ENCODE measurements around the gene ZIC1. TPM values are rescaled to one million over a fixed set of nuclear protein-coding genes. Genes with fewer than 3 reads are reported as not detected.

ZIC1 gene
- total and polyA plus RNA-seq, 9 of the 15 experiments (the other 6 are each of a cell fraction or from before 2014, with no cell fraction given) = 0.21 to 0.42 TPM; not detected in 7

DNA sequence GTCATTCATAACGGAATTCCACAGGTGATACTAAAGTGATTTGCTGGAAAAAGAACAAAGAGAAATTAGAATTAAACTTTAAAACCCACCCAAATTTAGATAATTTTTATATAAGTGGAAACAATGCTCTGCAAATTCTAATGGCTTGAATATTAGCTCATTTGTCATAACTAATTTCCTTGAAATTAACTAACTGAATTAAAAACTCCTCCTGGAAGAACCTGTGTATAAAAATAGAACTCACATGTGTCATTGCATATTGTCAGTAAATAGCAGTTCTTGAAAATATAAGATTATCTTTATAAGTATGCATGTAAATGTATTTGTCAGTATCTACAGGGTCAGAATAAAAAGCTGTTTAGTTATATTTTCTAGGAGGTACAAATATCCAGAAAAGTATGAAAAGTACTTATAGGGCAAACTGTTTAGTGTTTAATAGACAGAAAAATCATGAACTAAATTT is 16.3 kb downstream of the ZIC1 start (continued):
- no peak for TF ChIP-seq JUND (IDR thresholded peaks at IDR 0.05; ENCODE audit: borderline replicate concordance, low read depth, low read length)
- no peak for TF ChIP-seq JUND (tag; IDR thresholded peaks at IDR 0.05; ENCODE audit: borderline replicate concordance, low read depth, low read length)
- TF ChIP-seq NR2C1 (IDR thresholded peaks at IDR 0.05) = no peak
- no peak for TF ChIP-seq NR2C1 (tag; IDR thresholded peaks at IDR 0.05)

DNA sequence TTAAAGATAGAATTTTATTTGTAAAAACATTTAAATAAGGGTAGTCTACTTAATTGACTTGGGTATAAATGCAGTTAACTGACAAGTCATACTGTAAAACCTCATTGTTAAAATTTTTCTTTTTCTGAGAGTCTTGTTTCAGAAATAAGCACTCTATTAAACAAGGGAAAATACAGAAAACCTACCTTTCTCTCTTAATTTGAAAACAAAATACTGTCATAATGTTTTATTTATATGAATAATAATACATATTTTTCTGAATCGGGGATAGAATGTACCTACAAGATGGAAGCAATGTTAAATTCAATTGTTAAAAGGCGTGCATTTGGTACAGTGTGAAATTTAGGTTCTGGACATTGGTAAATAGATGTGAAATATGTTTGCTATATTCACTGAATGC is 17.8 kb downstream of the ZIC1 start:
- no peak overlapping the region for H3K27ac ChIP-seq (ENCODE audit: extremely low read depth, low read depth, low read length)
- no peak for DNase-seq (ENCODE audit: extremely low read depth in 1 of 4, low spot score in 3 of 4)
- TF ChIP-seq PTRF (tag; IDR thresholded peaks at IDR 0.05) (no peak), MBD2 (IDR thresholded peaks at IDR 0.05; ENCODE audit: borderline replicate concordance, low read depth) (no peak), HDAC1 (IDR thresholded peaks at IDR 0.05) (no peak), FOXJ2 (tag; IDR thresholded peaks at IDR 0.05) (no peak), CBFA2T3 (IDR thresholded peaks at IDR 0.05) (no peak), ATF7 (IDR thresholded peaks at IDR 0.05) (no peak), KAT8 (IDR thresholded peaks at IDR 0.05; ENCODE audit: low read depth) (no peak), DLX4 (CRISPR knock-in tag; IDR thresholded peaks at IDR 0.05) (no peak), SMARCC2 (IDR thresholded peaks at IDR 0.05; ENCODE audit: low read depth) (no peak), ZNF146 (CRISPR knock-in tag; IDR thresholded peaks at IDR 0.05; ENCODE audit: unreplicated experiment) (no peak), ZNF699 (CRISPR knock-in tag; IDR thresholded peaks at IDR 0.05; ENCODE audit: insufficient replicate concordance) (no peak)
- TF ChIP-seq, protein P1, sequence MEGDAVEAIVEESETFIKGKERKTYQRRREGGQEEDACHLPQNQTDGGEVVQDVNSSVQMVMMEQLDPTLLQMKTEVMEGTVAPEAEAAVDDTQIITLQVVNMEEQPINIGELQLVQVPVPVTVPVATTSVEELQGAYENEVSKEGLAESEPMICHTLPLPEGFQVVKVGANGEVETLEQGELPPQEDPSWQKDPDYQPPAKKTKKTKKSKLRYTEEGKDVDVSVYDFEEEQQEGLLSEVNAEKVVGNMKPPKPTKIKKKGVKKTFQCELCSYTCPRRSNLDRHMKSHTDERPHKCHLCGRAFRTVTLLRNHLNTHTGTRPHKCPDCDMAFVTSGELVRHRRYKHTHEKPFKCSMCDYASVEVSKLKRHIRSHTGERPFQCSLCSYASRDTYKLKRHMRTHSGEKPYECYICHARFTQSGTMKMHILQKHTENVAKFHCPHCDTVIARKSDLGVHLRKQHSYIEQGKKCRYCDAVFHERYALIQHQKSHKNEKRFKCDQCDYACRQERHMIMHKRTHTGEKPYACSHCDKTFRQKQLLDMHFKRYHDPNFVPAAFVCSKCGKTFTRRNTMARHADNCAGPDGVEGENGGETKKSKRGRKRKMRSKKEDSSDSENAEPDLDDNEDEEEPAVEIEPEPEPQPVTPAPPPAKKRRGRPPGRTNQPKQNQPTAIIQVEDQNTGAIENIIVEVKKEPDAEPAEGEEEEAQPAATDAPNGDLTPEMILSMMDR (IDR thresholded peaks at IDR 0.05 in 2 of 3, conservative IDR thresholded peaks at IDR 0.05 in 1 of 3; ENCODE audit: insufficient read depth in 2 of 3, low read depth in 1 of 3, low read length in 3 of 3) = no peak
- TF ChIP-seq, protein P2, sequence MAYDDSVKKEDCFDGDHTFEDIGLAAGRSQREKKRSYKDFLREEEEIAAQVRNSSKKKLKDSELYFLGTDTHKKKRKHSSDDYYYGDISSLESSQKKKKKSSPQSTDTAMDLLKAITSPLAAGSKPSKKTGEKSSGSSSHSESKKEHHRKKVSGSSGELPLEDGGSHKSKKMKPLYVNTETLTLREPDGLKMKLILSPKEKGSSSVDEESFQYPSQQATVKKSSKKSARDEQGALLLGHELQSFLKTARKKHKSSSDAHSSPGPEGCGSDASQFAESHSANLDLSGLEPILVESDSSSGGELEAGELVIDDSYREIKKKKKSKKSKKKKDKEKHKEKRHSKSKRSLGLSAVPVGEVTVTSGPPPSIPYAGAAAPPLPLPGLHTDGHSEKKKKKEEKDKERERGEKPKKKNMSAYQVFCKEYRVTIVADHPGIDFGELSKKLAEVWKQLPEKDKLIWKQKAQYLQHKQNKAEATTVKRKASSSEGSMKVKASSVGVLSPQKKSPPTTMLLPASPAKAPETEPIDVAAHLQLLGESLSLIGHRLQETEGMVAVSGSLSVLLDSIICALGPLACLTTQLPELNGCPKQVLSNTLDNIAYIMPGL (CRISPR knock-in tag; IDR thresholded peaks at IDR 0.05) = no peak
- TF ChIP-seq, protein P3, sequence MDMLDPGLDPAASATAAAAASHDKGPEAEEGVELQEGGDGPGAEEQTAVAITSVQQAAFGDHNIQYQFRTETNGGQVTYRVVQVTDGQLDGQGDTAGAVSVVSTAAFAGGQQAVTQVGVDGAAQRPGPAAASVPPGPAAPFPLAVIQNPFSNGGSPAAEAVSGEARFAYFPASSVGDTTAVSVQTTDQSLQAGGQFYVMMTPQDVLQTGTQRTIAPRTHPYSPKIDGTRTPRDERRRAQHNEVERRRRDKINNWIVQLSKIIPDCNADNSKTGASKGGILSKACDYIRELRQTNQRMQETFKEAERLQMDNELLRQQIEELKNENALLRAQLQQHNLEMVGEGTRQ (CRISPR knock-in tag; IDR thresholded peaks at IDR 0.05) = no peak
- BruUV-seq (replicated peaks) = no TSS peak
- peaks cover 5 to 17% of the 10 kb centered on the region in 2 experiments; a peak in 4 of 5 replicates for H3K27me3 ChIP-seq (ENCODE audit: control insufficient read depth in 2 of 2, insufficient read depth in 2 of 2, low read length in 2 of 2)
- H3K79me2 ChIP-seq (ENCODE audit: control insufficient read depth, insufficient read depth, low read length) = no peaks in the 10 kb centered on the region
- H2AFZ ChIP-seq (ENCODE audit: low read depth, low read length) = no peak overlapping the region
- FAIRE-seq = no peak
- 0% methylated on average over 2 of the region's 2 CpGs for WGBS (ENCODE audit: insufficient coverage, low coverage, missing lambda C conversion rate)
- H3K9ac ChIP-seq (ENCODE audit: insufficient read depth in 1 of 2, low read depth in 2 of 2, low read length in 2 of 2) = no peak overlapping the region
- H3K4me3 ChIP-seq = no peak overlapping the region
- no peaks in the 10 kb centered on the region for H3K36me3 ChIP-seq (ENCODE audit: control insufficient read depth, insufficient read depth, low read length)
- intact Hi-C loops (cut with micrococcal nuclease) (no loop called here), in situ Hi-C loops (cut with MboI) (no loop called here)
- H3K9me1 ChIP-seq (ENCODE audit: control insufficient read depth, insufficient read depth, low read length) = no peaks in the 10 kb centered on the region
- H3K4me1 ChIP-seq (replicated peaks in 1 of 2; ENCODE audit: control insufficient read depth in 2 of 2, insufficient read depth in 2 of 2, low read length in 2 of 2) = no peaks in the 10 kb centered on the region
- no peak overlapping the region for H3K4me2 ChIP-seq (ENCODE audit: insufficient read depth, low read length)
- no peak for ATAC-seq
- H4K20me1 ChIP-seq (replicated peaks; ENCODE audit: control insufficient read depth, insufficient read depth, low read length) = no peaks in the 10 kb centered on the region
- ChIA-PET POLR2A (no interaction called here), CTCF (ENCODE audit: low intra/inter-chr PET ratio) (no interaction called here)
- no peaks in the 10 kb centered on the region for H3K9me3 ChIP-seq (replicated peaks; ENCODE audit: control insufficient read depth, insufficient read depth, low read depth, low read length)
